Stimulated activated naive B cell treated with anti-CD40 and anti-IgM and Interleukin-4, amounts not matched to agents 10 μg/mL and 1 μg/mL and 100 μg/mL, for 72 hours (primary cell): ENCODE results near the gene MYL6B.
A peak's percentile ranks its signal among the peaks of the same experiment; 100 is the strongest.
"Not testable (repeated sequence)": the region's sequence is repeated elsewhere in the genome, so short reads cannot be mapped to it uniquely, and the experiment has no call there.

Experiments used
- ATAC-seq, 2 donors: fragments of 150-1000 bp; cut with Tn5 transposase; replicated peaks; 2 replicates each; pipeline ENCODE4 v1.10.0; 2021; ENCODE audit warnings: moderate library complexity in 1 of 2
- DNase-seq: peaks from one replicate; pipeline ENCODE4 v3.0.0; 2021
- H3K27ac Mint-ChIP-seq: one replicate; pipeline ENCODE4 v1.8.0; 2022; ENCODE audit warnings: mild to moderate bottlenecking, mixed read lengths
- H3K27me3 Mint-ChIP-seq, 2 donors: one replicate each; pipeline ENCODE4 v1.8.0; 2022; ENCODE audit warnings: mixed read lengths in 2 of 2
- H3K36me3 Mint-ChIP-seq, 2 donors: one replicate each; pipeline ENCODE4 v1.8.0; 2022; ENCODE audit warnings: mixed read lengths in 2 of 2, mild to moderate bottlenecking in 1 of 2
- H3K4me1 Mint-ChIP-seq, 2 donors: one replicate each; pipeline ENCODE4 v1.8.0; 2022; ENCODE audit warnings: mixed read lengths in 2 of 2, mild to moderate bottlenecking in 1 of 2
- H3K4me3 Mint-ChIP-seq, 2 donors: one replicate each; pipeline ENCODE4 v1.8.0; 2022; ENCODE audit warnings: mild to moderate bottlenecking in 2 of 2, mixed read lengths in 2 of 2, moderate library complexity in 1 of 2
- H3K9me3 Mint-ChIP-seq, 2 donors: one replicate each; pipeline ENCODE4 v1.8.0; 2022; ENCODE audit warnings: mixed read lengths in 2 of 2, mild to moderate bottlenecking in 1 of 2

Gene MYL6B

GRCh38 chr12:56154246-56154771 is 1.9 kb downstream of the MYL6B start:
- no peak for ATAC-seq
- Mint-ChIP-seq H3K36me3 (peaks cover 20 to 25% of the 10 kb centered on the region in 2 donors), H3K4me1 (peaks cover 29 to 70% of the 10 kb centered on the region in 2 donors), H3K9me3 (no peaks in the 10 kb centered on the region), H3K27ac (no peak overlapping the region), H3K27me3 (no peaks in the 10 kb centered on the region), H3K4me3 (no peak overlapping the region)
- no peak for DNase-seq

- no peak overlapping the region for H3K4me3 Mint-ChIP-seq
- ATAC-seq (no peak), DNase-seq (no peak)
- no peaks in the 10 kb centered on the region for H3K27me3 Mint-ChIP-seq
- H3K9me3 Mint-ChIP-seq: no peaks in the 10 kb centered on the region
- no peak overlapping the region for H3K27ac Mint-ChIP-seq
- H3K36me3 Mint-ChIP-seq: peaks cover 24 to 30% of the 10 kb centered on the region in 2 donors
- H3K4me1 Mint-ChIP-seq: peaks cover 30 to 75% of the 10 kb centered on the region in 2 donors
Observed at GRCh38 chr12:56154818-56155217, 2.4 kb downstream of the MYL6B start.

GRCh38 chr12:56155256-56155845 is 3.0 kb downstream of the MYL6B start:
- Mint-ChIP-seq H3K4me1 (peaks cover 34 to 78% of the 10 kb centered on the region in 2 donors), H3K9me3 (no peaks in the 10 kb centered on the region), H3K27me3 (no peaks in the 10 kb centered on the region), H3K4me3 (peak overlapping the region; percentile 6 to 15), H3K27ac (peak overlapping the region; percentile 7), H3K36me3 (peaks cover 30 to 35% of the 10 kb centered on the region in 2 donors)
- ATAC-seq: no peak
- no peak for DNase-seq

- not testable (repeated sequence) for ATAC-seq, H3K9me3 Mint-ChIP-seq, DNase-seq, H3K27me3 Mint-ChIP-seq
- Mint-ChIP-seq H3K36me3 (peaks cover 42 to 47% of the 10 kb centered on the region in 2 donors), H3K4me1 (peaks cover 33 to 78% of the 10 kb centered on the region in 2 donors), H3K4me3 (peak overlapping the region; percentile 91 to 97), H3K27ac (peak overlapping the region; percentile 99)
Observed at GRCh38 chr12:56156464-56157200, 4.2 kb downstream of the MYL6B start.

- Mint-ChIP-seq H3K9me3 (no peaks in the 10 kb centered on the region), H3K4me1 (peaks cover 36 to 79% of the 10 kb centered on the region in 2 donors), H3K27ac (peak overlapping the region; percentile 99), H3K36me3 (peaks cover 44 to 54% of the 10 kb centered on the region in 2 donors), H3K27me3 (no peaks in the 10 kb centered on the region), H3K4me3 (peak overlapping the region; percentile 91 to 97)
- peak; percentile 70 for DNase-seq
- ATAC-seq: peak; percentile 62 to 66
Observed at GRCh38 chr12:56157201-56158028, 5.0 kb downstream of the MYL6B start.

GRCh38 chr12:56158029-56158925 is 5.9 kb downstream of the MYL6B start, which contains the start of gene MYL6:
MYL6 (plus strand) TSS chr12:56158359; CDS start chr12:56158402, 43 bp downstream.
- Mint-ChIP-seq H3K9me3 (no peaks in the 10 kb centered on the region), H3K36me3 (peaks cover 48 to 59% of the 10 kb centered on the region in 2 donors), H3K4me3 (peak within 1 kb of the TSS; percentile 91 to 97), H3K27ac (peak within 1 kb of the TSS; percentile 99), H3K27me3 (no peaks in the 10 kb centered on the region), H3K4me1 (peaks cover 39 to 76% of the 10 kb centered on the region in 2 donors)
- ATAC-seq: peak; percentile 87 to 92
- DNase-seq: peak; percentile 88

GRCh38 chr12:56158926-56159461 is 6.6 kb downstream of the MYL6B start:
- peaks cover 51 to 67% of the 10 kb centered on the region in 2 donors for H3K36me3 Mint-ChIP-seq

GRCh38 chr12:56159482-56160192 is 7.2 kb downstream of the MYL6B start:
- no peaks in the 10 kb centered on the region for H3K27me3 Mint-ChIP-seq
- H3K27ac Mint-ChIP-seq: peak overlapping the region; percentile 99
- H3K9me3 Mint-ChIP-seq: no peaks in the 10 kb centered on the region
- DNase-seq (no peak), ATAC-seq (no peak)
- peaks cover 37 to 74% of the 10 kb centered on the region in 2 donors for H3K4me1 Mint-ChIP-seq
- H3K4me3 Mint-ChIP-seq: peak overlapping the region; percentile 91 to 97
- peaks cover 56 to 73% of the 10 kb centered on the region in 2 donors for H3K36me3 Mint-ChIP-seq

More at GRCh38 chr12:56158926-56159461, 6.6 kb downstream of the MYL6B start:
- no peaks in the 10 kb centered on the region for H3K9me3 Mint-ChIP-seq
- peaks cover 37 to 74% of the 10 kb centered on the region in 2 donors for H3K4me1 Mint-ChIP-seq
- DNase-seq (no peak), ATAC-seq (peak in 1 of 2 donors; percentile 8)
- peak overlapping the region; percentile 99 for H3K27ac Mint-ChIP-seq
- no peaks in the 10 kb centered on the region for H3K27me3 Mint-ChIP-seq
- peak overlapping the region; percentile 91 to 97 for H3K4me3 Mint-ChIP-seq

- no peaks in the 10 kb centered on the region for H3K27me3 Mint-ChIP-seq
- peak overlapping the region; percentile 99 for H3K27ac Mint-ChIP-seq
- no peaks in the 10 kb centered on the region for H3K9me3 Mint-ChIP-seq
- DNase-seq: no peak
- peak overlapping the region; percentile 91 to 97 for H3K4me3 Mint-ChIP-seq
- peaks cover 52 to 72% of the 10 kb centered on the region in 2 donors for H3K36me3 Mint-ChIP-seq
- peaks cover 37 to 67% of the 10 kb centered on the region in 2 donors for H3K4me1 Mint-ChIP-seq
- no peak for ATAC-seq
Observed at GRCh38 chr12:56160193-56160763, 7.9 kb downstream of the MYL6B start.

GRCh38 chr12:56160894-56161689 is 8.7 kb downstream of the MYL6B start:
- Mint-ChIP-seq H3K4me1 (peaks cover 32 to 62% of the 10 kb centered on the region in 2 donors), H3K4me3 (peak overlapping the region; percentile 91 to 97), H3K36me3 (peaks cover 51 to 72% of the 10 kb centered on the region in 2 donors), H3K27me3 (no peaks in the 10 kb centered on the region), H3K9me3 (no peaks in the 10 kb centered on the region), H3K27ac (peak overlapping the region; percentile 88)
- ATAC-seq (no peak), DNase-seq (no peak)

- peak overlapping the region; percentile 91 to 97 for H3K4me3 Mint-ChIP-seq
- H3K4me1 Mint-ChIP-seq: peaks cover 32 to 62% of the 10 kb centered on the region in 2 donors
- DNase-seq: no peak
- peak overlapping the region; percentile 88 for H3K27ac Mint-ChIP-seq
- ATAC-seq: no peak
- H3K36me3 Mint-ChIP-seq: peaks cover 51 to 72% of the 10 kb centered on the region in 2 donors
- H3K27me3 Mint-ChIP-seq: no peaks in the 10 kb centered on the region
- H3K9me3 Mint-ChIP-seq: no peaks in the 10 kb centered on the region
Observed at GRCh38 chr12:56161690-56162351, 9.4 kb downstream of the MYL6B start.
